ENCODE measurements around the gene TMEM184B. TPM values are rescaled to one million over a fixed set of nuclear protein-coding genes. Genes with fewer than 3 reads are reported as not detected.
A peak's percentile ranks its signal among the peaks of the same experiment; 100 is the strongest.

The TMEM184B gene
- total RNA-seq, 1 experiment from 2014 or later: 16.9 TPM

GRCh38 chr22:38175206-38176118 is 97.3 kb downstream of the TMEM184B start:
- H3K27ac ChIP-seq: peak overlapping the region; percentile 16; the same call in 1 of the 2 replicates
- no peaks in the 10 kb centered on the region for H3K36me3 ChIP-seq
- no peak overlapping the region for H3K4me3 ChIP-seq
- no peak for DNase-seq
- H3K27me3 ChIP-seq: no peaks in the 10 kb centered on the region
- H3K9me3 ChIP-seq (replicated peaks): no peaks in the 10 kb centered on the region
- H3K4me1 ChIP-seq: peaks cover 31% of the 10 kb centered on the region

DNA sequence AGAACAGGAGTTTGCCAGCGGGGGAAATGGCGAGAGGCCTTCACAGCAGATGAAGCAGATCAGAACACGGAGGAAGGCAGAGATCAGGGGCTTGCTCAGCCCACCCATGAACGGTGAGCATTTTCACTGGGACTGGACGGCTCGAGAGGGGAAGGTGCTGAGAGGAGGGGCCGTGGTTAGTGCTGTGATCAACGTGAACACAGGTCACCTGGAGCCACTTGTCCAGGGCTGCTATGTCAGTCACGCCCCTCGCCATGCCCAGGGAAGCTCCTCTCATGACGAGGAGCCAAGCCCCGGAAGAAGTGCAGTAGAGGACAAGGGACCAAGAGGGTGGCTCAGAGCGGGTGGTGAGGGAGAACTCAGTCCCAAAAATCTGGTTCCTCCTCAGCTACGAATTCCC is 98.2 kb downstream of the TMEM184B start:
- Histone ChIP-seq H3K4me1 (peaks cover 26% of the 10 kb centered on the region), H3K27me3 (no peaks in the 10 kb centered on the region), H3K9me3 (replicated peaks) (no peaks in the 10 kb centered on the region), H3K36me3 (no peaks in the 10 kb centered on the region), H3K4me3 (no peak overlapping the region), H3K27ac (no peak overlapping the region)
- DNase-seq: no peak

GRCh38 chr22:38173641-38173906 is 99.2 kb downstream of the TMEM184B start:
- H3K27me3 ChIP-seq: no peaks in the 10 kb centered on the region
- no peaks in the 10 kb centered on the region for H3K9me3 ChIP-seq (replicated peaks)
- H3K4me1 ChIP-seq: peaks cover 26% of the 10 kb centered on the region
- H3K36me3 ChIP-seq: no peaks in the 10 kb centered on the region
- no peak for DNase-seq
- no peak overlapping the region for H3K4me3 ChIP-seq
- no peak overlapping the region for H3K27ac ChIP-seq

GRCh38 chr22:38172832-38173640 is 99.8 kb downstream of the TMEM184B start:
- Histone ChIP-seq H3K4me1 (peaks cover 26% of the 10 kb centered on the region), H3K27me3 (no peaks in the 10 kb centered on the region), H3K9me3 (replicated peaks) (no peaks in the 10 kb centered on the region), H3K36me3 (no peaks in the 10 kb centered on the region), H3K27ac (no peak overlapping the region), H3K4me3 (no peak overlapping the region)
- peak; percentile 34 to 53 for DNase-seq

DNA sequence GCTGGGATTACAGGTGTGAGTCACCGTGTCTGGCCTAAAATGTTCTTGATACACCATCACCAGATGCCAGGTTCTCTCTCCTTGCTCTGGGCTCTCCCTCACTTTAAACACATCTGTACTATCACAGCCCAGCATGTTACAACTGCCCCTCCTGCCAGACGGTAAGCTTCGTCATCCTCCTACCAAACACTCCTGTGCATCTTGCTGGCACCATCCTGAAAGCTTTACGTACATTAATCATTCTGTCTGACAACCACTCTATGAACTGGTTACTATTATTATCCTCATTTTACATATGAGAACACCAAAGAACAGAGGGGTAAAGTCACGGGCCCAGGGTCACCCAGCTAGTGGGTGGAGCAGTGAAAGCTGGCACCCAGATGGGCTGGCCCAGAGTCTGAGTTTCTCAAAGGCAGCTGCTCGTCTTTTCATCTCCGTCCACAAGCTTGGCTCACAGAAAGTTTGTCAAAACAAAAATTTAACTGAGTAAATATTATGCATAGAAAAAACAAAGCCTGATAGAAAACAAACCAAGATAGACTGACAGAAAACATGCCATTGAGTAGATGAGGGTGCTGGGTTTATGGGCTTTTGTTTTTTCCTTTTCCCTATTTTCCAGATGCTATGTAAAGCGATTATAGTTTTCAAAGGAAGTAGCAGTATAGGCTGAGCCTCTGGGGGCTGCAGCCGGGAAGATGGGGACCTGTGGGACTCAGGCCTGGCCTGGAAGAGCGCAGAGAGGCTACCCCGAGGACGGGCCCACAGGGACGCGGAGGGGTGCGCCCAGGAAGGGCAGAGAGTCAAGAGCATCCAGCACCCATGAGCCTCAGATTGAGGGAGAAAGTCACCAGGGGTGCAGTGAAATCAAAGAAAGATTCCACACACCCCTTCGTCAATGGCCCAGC is 100.6 kb downstream of the TMEM184B start:
- Histone ChIP-seq H3K36me3 (no peaks in the 10 kb centered on the region), H3K27ac (no peak overlapping the region), H3K9me3 (replicated peaks) (no peaks in the 10 kb centered on the region), H3K4me1 (peaks cover 20% of the 10 kb centered on the region), H3K27me3 (no peaks in the 10 kb centered on the region), H3K4me3 (no peak overlapping the region)
- no peak for DNase-seq

- no peak overlapping the region for H3K4me3 ChIP-seq
- peaks cover 8% of the 10 kb centered on the region for H3K4me1 ChIP-seq
- H3K9me3 ChIP-seq (replicated peaks): no peaks in the 10 kb centered on the region
- no peaks in the 10 kb centered on the region for H3K36me3 ChIP-seq
- H3K27me3 ChIP-seq: no peaks in the 10 kb centered on the region
- DNase-seq: no peak
- H3K27ac ChIP-seq: no peak overlapping the region
These were observed 102.3 kb downstream of the TMEM184B start for GRCh38 chr22:38170469-38170868.

Other genes starting within 250 kb of the TMEM184B start
- 0.45 and 1.2 TPM in 2 replicates for gene PICK1, start 215.6 kb downstream of the TMEM184B start, total RNA-seq (2014; rRNA removed; shearing (Covaris generic))
- gene SLC16A8, start 188.8 kb downstream of the TMEM184B start, total RNA-seq (2014; rRNA removed; shearing (Covaris generic)): 1.1 and 1.4 TPM in 2 replicates
- gene BAIAP2L2, start 162.3 kb downstream of the TMEM184B start, total RNA-seq (2014; rRNA removed; shearing (Covaris generic)): not detected in 2 replicates
- gene PLA2G6, start 91.2 kb downstream of the TMEM184B start, total RNA-seq (2014; rRNA removed; shearing (Covaris generic)): 3.9 and 5.4 TPM in 2 replicates
- 3.2 and 3.6 TPM in 2 replicates for gene MAFF, start 71.0 kb downstream of the TMEM184B start, total RNA-seq (2014; rRNA removed; shearing (Covaris generic))
- gene CSNK1E, start 44.4 kb upstream of the TMEM184B start, total RNA-seq (2014; rRNA removed; shearing (Covaris generic)): 142 and 143 TPM in 2 replicates
- gene KCNJ4, start 182.2 kb upstream of the TMEM184B start, total RNA-seq (2014; rRNA removed; shearing (Covaris generic)): 0.04 and 0.25 TPM in 2 replicates
- 2.2 and 2.3 TPM in 2 replicates for gene KDELR3, start 195.1 kb upstream of the TMEM184B start, total RNA-seq (2014; rRNA removed; shearing (Covaris generic))
- 302 and 356 TPM in 2 replicates for gene DDX17, start 233.3 kb upstream of the TMEM184B start, total RNA-seq (2014; rRNA removed; shearing (Covaris generic))